Caco-2 (cell line): ENCODE measurements around the gene PTGES3. TPM values are rescaled to one million over a fixed set of nuclear protein-coding genes. Genes with fewer than 3 reads are reported as not detected.
A peak's percentile ranks its signal among the peaks of the same experiment; 100 is the strongest.

Source experiments
- BruUV-seq: library from RNA; stranded (reverse); fragments of 400-500 nt; replicated peaks from 2 replicates; lab custom pipeline; 2021; lab: Mats Ljungman, UMichigan
- CTCF ChIA-PET: fragments of 300-600 bp; sonication (Branson Sonifier 250); formaldehyde crosslinking; loops from one replicate; lab custom pipeline; 2022; ENCODE audit warnings: antibody characterized with exemption; lab: Charles Lee
- POLR2A ChIA-PET: fragments of 300-600 bp; sonication (Branson Sonifier 250); formaldehyde crosslinking; loops from one replicate; lab custom pipeline; 2022; ENCODE audit warnings: antibody characterized with exemption; lab: Charles Lee
- DNase-seq, 2 experiments: peaks; one replicate each; pipeline versions ENCODE4 v3.0.0 to v3.0.0-alpha.2; 2020 to 2022
- H3K27me3 ChIP-seq: replicated peaks from 2 replicates; pipeline ENCODE4 v1.6.0; 2011; ENCODE audit warnings: low read length; ENCODE audit not compliant: control insufficient read depth, insufficient read depth
- H3K36me3 ChIP-seq: 2 replicates; pipeline ENCODE4 v1.5.1; 2011; ENCODE audit warnings: low read length; ENCODE audit not compliant: control insufficient read depth, insufficient read depth
- H3K4me1 ChIP-seq: fragments of 250-450 bp; sonication (Bioruptor Pico); 2 replicates; pipeline ENCODE4 v1.5.1; 2020; ENCODE audit warnings: mild to moderate bottlenecking
- H3K4me3 ChIP-seq: 2 replicates; pipeline ENCODE4 v1.5.1; 2011; ENCODE audit warnings: low read depth, mild to moderate bottlenecking, control low read depth, low read length
- H3K9me3 ChIP-seq: fragments of 250-450 bp; sonication (Bioruptor Pico); 2 replicates; pipeline ENCODE4 v1.5.1; 2020; ENCODE audit warnings: mild to moderate bottlenecking, moderate library complexity
- H3K27ac Mint-ChIP-seq: one replicate; pipeline ENCODE4 v1.8.0; 2022; ENCODE audit warnings: mixed read lengths; ENCODE audit not compliant: unreplicated experiment
- H3K27me3 Mint-ChIP-seq: one replicate; pipeline ENCODE4 v1.8.0; 2022; ENCODE audit warnings: mixed read lengths; ENCODE audit not compliant: insufficient read depth, unreplicated experiment
- H3K36me3 Mint-ChIP-seq: one replicate; pipeline ENCODE4 v1.8.0; 2022; ENCODE audit warnings: mild to moderate bottlenecking, mixed read lengths; ENCODE audit not compliant: insufficient read depth, unreplicated experiment
- H3K4me1 Mint-ChIP-seq: one replicate; pipeline ENCODE4 v1.8.0; 2022; ENCODE audit warnings: low read depth, mixed read lengths; ENCODE audit not compliant: unreplicated experiment
- H3K4me3 Mint-ChIP-seq: one replicate; pipeline ENCODE4 v1.8.0; 2022; ENCODE audit warnings: mild to moderate bottlenecking, moderate library complexity, mixed read lengths; ENCODE audit not compliant: unreplicated experiment
- H3K9me3 Mint-ChIP-seq: one replicate; pipeline ENCODE4 v1.8.0; 2022; ENCODE audit warnings: mixed read lengths; ENCODE audit not compliant: unreplicated experiment
- intact Hi-C: fragments of 100-400 bp; cut with micrococcal nuclease; formaldehyde crosslinking; loops from one replicate; pipeline ENCODE4 v1.10.0; 2022; ENCODE audit not compliant: unreplicated experiment
- total RNA-seq: library from RNA; stranded (reverse); gene quantifications from 2 replicates; pipeline ENCODE4 v1.2.3, GENCODE V29; 2022
- TF ChIP-seq, protein P1 (sequence below), 2 experiments: fragments of 200-600 bp in 1 of 2; IDR thresholded peaks; 1 replicate in 1 of 2; 2 replicates in 1 of 2; pipeline versions ENCODE4 v1.5.1 to v1.8.0; 2011 to 2022; ENCODE audit warnings: antibody characterized with exemption in 1 of 2, control low read depth in 1 of 2, inconsistent platforms in 1 of 2, low read depth in 1 of 2, low read length in 1 of 2, mild to moderate bottlenecking in 1 of 2, moderate library complexity in 1 of 2; ENCODE audit not compliant: insufficient read depth in 1 of 2, severe bottlenecking in 1 of 2, unreplicated experiment in 1 of 2

The PTGES3 gene
- total RNA-seq, 1 experiment from 2014 or later = 242 TPM

DNA sequence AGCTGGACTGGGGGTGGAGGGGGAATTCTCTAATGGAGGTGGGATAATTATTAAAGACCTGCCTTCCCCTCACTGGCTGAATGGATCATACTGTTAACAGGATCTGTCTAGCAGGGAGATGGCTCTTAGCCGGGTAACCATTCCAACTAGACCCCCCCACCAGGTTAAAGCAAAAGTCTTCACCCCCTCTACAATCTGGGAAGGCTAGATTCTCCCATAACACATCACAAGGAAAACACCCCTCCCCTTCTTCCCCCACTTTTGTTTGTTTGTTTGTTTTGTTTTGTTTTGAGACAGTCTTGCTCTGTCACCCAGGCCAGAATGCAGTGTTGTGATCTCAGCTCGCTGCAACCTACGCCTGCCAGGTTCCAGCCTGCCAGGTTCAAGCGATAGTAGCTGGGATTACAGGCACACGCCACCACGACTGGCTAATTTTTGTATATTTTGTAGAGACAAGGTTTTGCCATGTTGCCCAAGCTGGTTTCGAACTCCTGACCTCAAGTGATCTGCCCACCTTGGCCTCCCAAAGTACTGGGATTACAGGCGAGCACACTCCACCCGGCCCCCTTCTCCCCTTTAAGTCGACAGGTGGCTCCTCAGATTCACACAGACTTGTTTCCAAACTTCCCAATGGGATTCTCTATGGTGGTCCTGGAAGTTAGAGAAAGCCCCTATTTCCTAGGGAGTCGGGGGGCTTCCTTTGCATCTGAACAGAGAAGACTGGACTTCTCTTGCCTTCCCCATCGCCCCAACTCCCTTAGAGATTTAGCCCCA, 54.4 kb downstream of the PTGES3 start:
- peaks cover 9% of the 10 kb centered on the region for H3K4me1 Mint-ChIP-seq
- no peaks in the 10 kb centered on the region for H3K9me3 Mint-ChIP-seq
- POLR2A ChIA-PET = interaction anchor here (0.6 to 1.1 kb wide), 4 partner anchors 12 to 112 kb away, joined by 3 to 5 read pairs (median 4); partner anchors contain the start of genes PTGES3 and RBMS2
- peaks cover 67% of the 10 kb centered on the region for H3K36me3 Mint-ChIP-seq
- TSS peak; percentile 10 for BruUV-seq
- peak overlapping the region; percentile 98 for H3K4me3 Mint-ChIP-seq
- no peak for DNase-seq
- peaks cover 31% of the 10 kb centered on the region for H3K4me1 ChIP-seq
- peak overlapping the region; percentile 92 for H3K27ac Mint-ChIP-seq
- peak overlapping the region; percentile 85 for H3K4me3 ChIP-seq
- TF ChIP-seq, protein P1, sequence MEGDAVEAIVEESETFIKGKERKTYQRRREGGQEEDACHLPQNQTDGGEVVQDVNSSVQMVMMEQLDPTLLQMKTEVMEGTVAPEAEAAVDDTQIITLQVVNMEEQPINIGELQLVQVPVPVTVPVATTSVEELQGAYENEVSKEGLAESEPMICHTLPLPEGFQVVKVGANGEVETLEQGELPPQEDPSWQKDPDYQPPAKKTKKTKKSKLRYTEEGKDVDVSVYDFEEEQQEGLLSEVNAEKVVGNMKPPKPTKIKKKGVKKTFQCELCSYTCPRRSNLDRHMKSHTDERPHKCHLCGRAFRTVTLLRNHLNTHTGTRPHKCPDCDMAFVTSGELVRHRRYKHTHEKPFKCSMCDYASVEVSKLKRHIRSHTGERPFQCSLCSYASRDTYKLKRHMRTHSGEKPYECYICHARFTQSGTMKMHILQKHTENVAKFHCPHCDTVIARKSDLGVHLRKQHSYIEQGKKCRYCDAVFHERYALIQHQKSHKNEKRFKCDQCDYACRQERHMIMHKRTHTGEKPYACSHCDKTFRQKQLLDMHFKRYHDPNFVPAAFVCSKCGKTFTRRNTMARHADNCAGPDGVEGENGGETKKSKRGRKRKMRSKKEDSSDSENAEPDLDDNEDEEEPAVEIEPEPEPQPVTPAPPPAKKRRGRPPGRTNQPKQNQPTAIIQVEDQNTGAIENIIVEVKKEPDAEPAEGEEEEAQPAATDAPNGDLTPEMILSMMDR (IDR thresholded peaks at IDR 0.05; ENCODE audit: insufficient read depth in 1 of 2, low read depth in 1 of 2, low read length in 1 of 2, severe bottlenecking in 1 of 2, unreplicated experiment in 1 of 2) = no peak
- CTCF ChIA-PET = interaction anchor here (0.6 to 1.1 kb wide), 4 partner anchors 29 to 118 kb away, joined by 3 to 4 read pairs (median 3); partner anchors contain the start of gene PRIM1
- no peaks in the 10 kb centered on the region for H3K9me3 ChIP-seq
- no peaks in the 10 kb centered on the region for H3K27me3 Mint-ChIP-seq
- H3K27me3 ChIP-seq = no peaks in the 10 kb centered on the region
- H3K36me3 ChIP-seq = no peaks in the 10 kb centered on the region
- intact Hi-C loops = no loop called here

DNA sequence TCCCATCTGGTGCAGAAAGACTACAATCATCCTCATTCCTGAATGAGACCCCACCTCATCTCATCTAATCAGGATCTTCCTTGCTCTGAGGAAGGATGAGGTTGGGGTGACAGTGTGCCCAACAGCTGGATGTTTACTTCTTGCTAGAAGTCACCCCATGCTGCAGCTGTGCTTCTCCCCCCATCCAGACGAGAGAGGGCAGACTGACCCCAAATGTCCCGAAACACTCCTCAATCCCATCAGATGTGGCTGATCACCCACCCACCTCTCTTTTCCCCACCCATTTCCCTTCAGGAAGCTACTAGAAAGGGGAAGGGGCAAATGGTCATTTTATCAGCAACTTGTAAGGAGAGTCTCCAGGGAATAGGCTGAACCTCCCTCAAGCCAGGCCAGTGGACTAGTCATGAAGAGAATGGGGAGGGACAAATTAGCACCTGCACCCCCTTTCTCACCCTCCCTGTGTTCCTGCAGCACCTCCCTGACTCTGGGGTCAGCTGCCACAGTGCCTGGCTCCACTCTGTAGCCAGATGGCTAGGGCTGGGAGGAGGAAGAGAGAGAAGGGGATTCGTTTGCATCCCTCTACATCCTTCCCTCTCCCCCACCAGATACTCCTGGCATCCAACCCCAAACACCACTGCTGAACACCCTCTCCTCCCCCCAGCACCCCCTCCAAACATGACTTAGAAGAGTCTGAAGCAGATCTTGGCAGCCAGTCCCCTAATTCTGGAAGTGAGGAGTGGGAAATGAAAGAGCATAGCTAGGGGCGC, 55.2 kb downstream of the PTGES3 start:
- no peak overlapping the region for H3K4me3 ChIP-seq
- BruUV-seq = no TSS peak
- peak overlapping the region; percentile 98 for H3K4me3 Mint-ChIP-seq
- peaks cover 31% of the 10 kb centered on the region for H3K4me1 ChIP-seq
- TF ChIP-seq, protein P1 (IDR thresholded peaks at IDR 0.05; ENCODE audit: insufficient read depth in 1 of 2, low read depth in 1 of 2, low read length in 1 of 2, severe bottlenecking in 1 of 2, unreplicated experiment in 1 of 2) = no peak
- H3K4me1 Mint-ChIP-seq = peaks cover 16% of the 10 kb centered on the region
- peaks cover 67% of the 10 kb centered on the region for H3K36me3 Mint-ChIP-seq
- intact Hi-C loops = no loop called here
- POLR2A ChIA-PET = interaction anchor here (0.6 to 1.1 kb wide), 2 partner anchors 21 to 55 kb away, joined by 3 to 5 read pairs; partner anchors contain the start of gene PTGES3
- H3K9me3 ChIP-seq = no peaks in the 10 kb centered on the region
- H3K27me3 Mint-ChIP-seq = no peaks in the 10 kb centered on the region
- peak overlapping the region; percentile 92 for H3K27ac Mint-ChIP-seq
- no peaks in the 10 kb centered on the region for H3K36me3 ChIP-seq
- DNase-seq = no peak
- H3K9me3 Mint-ChIP-seq = no peaks in the 10 kb centered on the region
- CTCF ChIA-PET = no interaction called here
- no peaks in the 10 kb centered on the region for H3K27me3 ChIP-seq
